DMS 273 (cell line): Measurements from ENCODE around the gene SDF4.
"Not testable (repeated sequence)": the region's sequence is repeated elsewhere in the genome, so short reads cannot be mapped to it uniquely, and the experiment has no call there.

Experiments
- DNase-seq: peaks from one replicate; lab custom pipeline; 2025; ENCODE audit not compliant: unreplicated experiment; lab: John Stamatoyannopoulos, UW

Gene SDF4

GRCh38 chr1:1199961-1200875 lies 31.6 kb downstream of the SDF4 start:
- no peak for DNase-seq

- DNase-seq = no peak
Measured at GRCh38 chr1:1199141-1199960, 32.5 kb downstream of the SDF4 start.

GRCh38 chr1:1198423-1199140 lies 33.2 kb downstream of the SDF4 start:
- DNase-seq = no peak

- no peak for DNase-seq
Measured at GRCh38 chr1:1197551-1198422, 34.0 kb downstream of the SDF4 start.

- DNase-seq = no peak
Measured at GRCh38 chr1:1197188-1197500, 34.7 kb downstream of the SDF4 start.

GRCh38 chr1:1196431-1197187 lies 35.2 kb downstream of the SDF4 start:
- no peak for DNase-seq

GRCh38 chr1:1195726-1196125 lies 36.1 kb downstream of the SDF4 start:
- DNase-seq = not testable (repeated sequence)

- no peak for DNase-seq
Measured at GRCh38 chr1:1194723-1195122, 37.1 kb downstream of the SDF4 start.

- DNase-seq = no peak
Measured at GRCh38 chr1:1191734-1192133, 40.1 kb downstream of the SDF4 start.

GRCh38 chr1:1189111-1189510 lies 42.7 kb downstream of the SDF4 start:
- no peak for DNase-seq

- DNase-seq = no peak
Measured at GRCh38 chr1:1187938-1188337, 43.9 kb downstream of the SDF4 start.

- no peak for DNase-seq
Measured at GRCh38 chr1:1185101-1185765, 46.6 kb downstream of the SDF4 start.

- DNase-seq = no peak
Measured at GRCh38 chr1:1183833-1184775, 47.7 kb downstream of the SDF4 start.

GRCh38 chr1:1183221-1183747 lies 48.5 kb downstream of the SDF4 start:
- DNase-seq = no peak

- DNase-seq = no peak
Measured at GRCh38 chr1:1182491-1183220, 49.1 kb downstream of the SDF4 start.

- DNase-seq = no peak
Measured at GRCh38 chr1:1181938-1182410, 49.8 kb downstream of the SDF4 start.
